Prostate gland (tissue), 2 donors: ENCODE results near the gene DAAM1. TPM values are rescaled to one million over a fixed set of nuclear protein-coding genes. Genes with fewer than 3 reads are reported as not detected.
A peak's percentile ranks its signal among the peaks of the same experiment; 100 is the strongest.

Experiments
- DNase-seq: peaks from one replicate; pipeline ENCODE4 v3.0.0-alpha.2; 2019; ENCODE audit warnings: low spot score
- H3K27ac ChIP-seq, 2 donors: fragments of 200-600 bp; sonication (generic); 2 replicates each; pipeline ENCODE4 v1.5.1; 2017 to 2019
- H3K27me3 ChIP-seq: fragments of 200-600 bp; sonication (generic); replicated peaks from 2 replicates; pipeline ENCODE4 v1.5.1; 2019; ENCODE audit not compliant: insufficient read depth
- H3K36me3 ChIP-seq, 2 donors: fragments of 200-600 bp; sonication (generic); 1 replicate in 1 of 2; 2 replicates in 1 of 2; pipeline versions ENCODE4 v1.5.1 to v1.8.1; 2017 to 2019
- H3K4me1 ChIP-seq: fragments of 200-600 bp; sonication (generic); replicated peaks from 2 replicates; pipeline ENCODE4 v1.5.1; 2019
- H3K4me3 ChIP-seq, 2 donors: fragments of 200-600 bp; sonication (generic); 2 replicates each; pipeline ENCODE4 v1.5.1; 2017 to 2019
- H3K9me3 ChIP-seq: fragments of 200-600 bp; sonication (generic); 2 replicates; pipeline ENCODE4 v1.5.1; 2017
- POLR2A ChIP-seq: fragments of 450-650 bp; IDR thresholded peaks from one replicate; pipeline ENCODE4 v1.6.1; 2016; ENCODE audit warnings: antibody characterized with exemption, mild to moderate bottlenecking
- POLR2AphosphoS5 ChIP-seq: sonication (generic); formaldehyde crosslinking; IDR thresholded peaks from one replicate; pipeline ENCODE4 v1.6.1; 2017; ENCODE audit warnings: antibody characterized with exemption
- WGBS: methylation state at CpG from one replicate; pipeline ENCODE4 v1.1.5; 2018; 5-methylcytosine and 5-hydroxymethylcytosine counted together
- intact Hi-C: fragments of 100-400 bp; cut with DNase I; formaldehyde crosslinking; loops from one replicate; pipeline ENCODE4 v1.14.2; 2022
- total RNA-seq, 2 donors: library from RNA; depleted of rRNA; stranded (reverse); fragments of >200 nt; gene quantifications; one replicate each; pipeline ENCODE4 v1.1.0, GENCODE V29; 2016
- TF ChIP-seq, protein P1 (sequence below), 4 experiments: fragments of 200-600 bp in 2 of 4; fragments of 450-650 bp in 2 of 4; sonication (generic) in 2 of 4; IDR thresholded peaks; 1 replicate in 3 of 4; 2 replicates in 1 of 4; pipeline ENCODE4 v1.5.1; 2016 to 2019; ENCODE audit warnings: antibody characterized with exemption in 4 of 4, mild to moderate bottlenecking in 2 of 4, moderate library complexity in 2 of 4

DAAM1 gene
- total RNA-seq, 2 donors from 2014 or later, result 35.4 to 58.3 TPM

DNA sequence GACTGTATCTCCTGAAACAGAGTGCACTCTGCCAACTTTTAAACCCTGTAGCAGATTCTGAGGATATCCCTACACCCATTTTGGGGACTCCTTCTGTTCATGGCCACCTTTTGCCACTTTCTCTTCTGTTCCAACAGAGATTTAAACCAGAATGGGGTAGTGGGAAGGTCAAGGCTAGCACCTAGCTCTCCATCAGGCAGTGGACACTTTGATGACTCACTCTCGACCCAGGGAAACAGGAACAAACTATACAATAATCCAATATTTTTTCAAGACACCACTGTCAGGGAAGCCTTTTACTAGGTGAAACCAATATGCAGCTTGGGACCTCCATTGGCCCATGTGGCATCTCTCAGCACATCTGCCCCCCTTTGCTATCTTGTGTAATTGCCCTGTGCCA is 103.6 kb downstream of the DAAM1 start:
- Histone ChIP-seq H3K9me3 (no peaks in the 10 kb centered on the region), H3K27me3 (no peaks in the 10 kb centered on the region), H3K4me1 (no peaks in the 10 kb centered on the region), H3K27ac (no peak overlapping the region), H3K36me3 (no peaks in the 10 kb centered on the region), H3K4me3 (no peak overlapping the region)
- no peak for DNase-seq
- intact Hi-C loops, result no loop called here
- no peak for TF ChIP-seq POLR2A
- TF ChIP-seq, protein P1, sequence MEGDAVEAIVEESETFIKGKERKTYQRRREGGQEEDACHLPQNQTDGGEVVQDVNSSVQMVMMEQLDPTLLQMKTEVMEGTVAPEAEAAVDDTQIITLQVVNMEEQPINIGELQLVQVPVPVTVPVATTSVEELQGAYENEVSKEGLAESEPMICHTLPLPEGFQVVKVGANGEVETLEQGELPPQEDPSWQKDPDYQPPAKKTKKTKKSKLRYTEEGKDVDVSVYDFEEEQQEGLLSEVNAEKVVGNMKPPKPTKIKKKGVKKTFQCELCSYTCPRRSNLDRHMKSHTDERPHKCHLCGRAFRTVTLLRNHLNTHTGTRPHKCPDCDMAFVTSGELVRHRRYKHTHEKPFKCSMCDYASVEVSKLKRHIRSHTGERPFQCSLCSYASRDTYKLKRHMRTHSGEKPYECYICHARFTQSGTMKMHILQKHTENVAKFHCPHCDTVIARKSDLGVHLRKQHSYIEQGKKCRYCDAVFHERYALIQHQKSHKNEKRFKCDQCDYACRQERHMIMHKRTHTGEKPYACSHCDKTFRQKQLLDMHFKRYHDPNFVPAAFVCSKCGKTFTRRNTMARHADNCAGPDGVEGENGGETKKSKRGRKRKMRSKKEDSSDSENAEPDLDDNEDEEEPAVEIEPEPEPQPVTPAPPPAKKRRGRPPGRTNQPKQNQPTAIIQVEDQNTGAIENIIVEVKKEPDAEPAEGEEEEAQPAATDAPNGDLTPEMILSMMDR (IDR thresholded peaks at IDR 0.05), result no peak
- no peak for TF ChIP-seq POLR2AphosphoS5
- 95% methylated on average over 1 of the region's 1 CpG for WGBS

DNA sequence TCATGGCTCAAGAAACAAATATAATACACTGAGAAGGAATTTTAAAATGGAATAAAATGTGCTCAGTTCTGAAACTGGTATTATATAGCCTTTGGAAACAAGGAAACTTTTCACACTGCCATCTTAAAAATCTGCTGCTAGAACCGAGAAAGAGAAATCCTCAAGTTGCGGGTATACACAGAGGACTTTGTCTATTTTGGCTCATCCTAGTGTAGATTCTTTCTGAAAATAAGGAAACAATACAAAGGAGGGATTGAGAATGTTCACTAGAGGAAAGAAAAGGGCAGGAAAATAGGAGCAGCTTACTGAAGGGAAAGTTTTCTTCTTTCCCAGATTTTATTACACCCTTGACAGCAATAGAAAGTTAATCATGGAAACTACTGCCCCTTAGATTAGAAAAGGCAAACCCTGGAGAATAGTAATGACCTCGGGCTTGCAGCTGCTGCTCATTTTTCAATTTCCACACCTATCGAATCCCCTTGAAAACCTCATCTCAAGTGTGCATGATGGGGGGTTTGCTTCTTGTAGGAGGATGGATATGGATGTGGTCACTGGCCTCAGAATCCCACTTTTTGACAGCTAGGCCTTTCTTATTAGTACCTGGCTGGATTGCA is 104.6 kb downstream of the DAAM1 start:
- H3K4me3 ChIP-seq, result no peak overlapping the region
- no peaks in the 10 kb centered on the region for H3K9me3 ChIP-seq
- H3K27me3 ChIP-seq, result no peaks in the 10 kb centered on the region
- TF ChIP-seq POLR2A (no peak), POLR2AphosphoS5 (no peak)
- TF ChIP-seq, protein P1 (IDR thresholded peaks at IDR 0.05), result no peak
- no peak for DNase-seq
- 83% methylated on average over 4 of the region's 4 CpGs for WGBS
- H3K4me1 ChIP-seq, result no peaks in the 10 kb centered on the region
- intact Hi-C loops, result no loop called here
- no peak overlapping the region for H3K27ac ChIP-seq
- H3K36me3 ChIP-seq, result no peaks in the 10 kb centered on the region

DNA sequence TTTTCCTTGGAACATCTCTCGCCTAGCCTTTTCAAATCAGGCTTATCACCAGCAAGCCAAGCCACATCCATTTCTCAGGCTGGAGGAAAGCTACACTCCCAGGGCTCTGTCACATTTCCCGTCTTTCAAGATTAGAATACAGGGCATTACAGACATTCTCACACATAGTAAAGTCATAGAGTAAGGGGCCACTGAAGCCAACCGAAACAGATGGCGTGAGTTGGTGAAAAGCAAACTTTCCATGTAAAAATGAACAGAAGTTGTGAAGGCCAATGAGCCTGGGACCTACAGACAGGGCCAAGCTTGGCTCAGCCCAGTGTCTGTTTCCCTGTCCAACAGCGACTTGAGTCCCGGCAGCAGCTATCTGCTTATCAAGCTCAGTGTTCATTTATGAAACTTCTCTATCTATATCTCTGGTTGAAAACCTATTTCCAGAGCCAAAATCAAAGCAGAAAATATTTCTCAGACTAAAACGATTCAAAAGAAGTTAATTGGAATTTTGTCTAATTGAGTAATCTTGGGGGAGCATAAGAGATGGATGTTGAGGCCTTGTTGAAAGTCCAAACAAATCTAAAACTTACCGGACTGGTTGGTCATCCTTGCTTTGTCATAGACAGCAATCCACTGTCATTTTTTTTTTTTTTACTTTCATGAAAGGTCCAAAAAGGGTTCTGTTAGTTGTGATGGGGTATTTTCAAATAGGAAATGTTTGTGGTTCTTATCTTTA is 105.6 kb downstream of the DAAM1 start:
- Histone ChIP-seq H3K4me3 (no peak overlapping the region), H3K27me3 (no peaks in the 10 kb centered on the region), H3K27ac (peak overlapping the region; percentile 8 to 25), H3K36me3 (no peaks in the 10 kb centered on the region), H3K4me1 (no peaks in the 10 kb centered on the region), H3K9me3 (no peaks in the 10 kb centered on the region)
- TF ChIP-seq, protein P1 (IDR thresholded peaks at IDR 0.05), result no peak
- intact Hi-C loops, result no loop called here
- WGBS, result 53% methylated on average over 8 of the region's 8 CpGs
- no peak for DNase-seq

DNA sequence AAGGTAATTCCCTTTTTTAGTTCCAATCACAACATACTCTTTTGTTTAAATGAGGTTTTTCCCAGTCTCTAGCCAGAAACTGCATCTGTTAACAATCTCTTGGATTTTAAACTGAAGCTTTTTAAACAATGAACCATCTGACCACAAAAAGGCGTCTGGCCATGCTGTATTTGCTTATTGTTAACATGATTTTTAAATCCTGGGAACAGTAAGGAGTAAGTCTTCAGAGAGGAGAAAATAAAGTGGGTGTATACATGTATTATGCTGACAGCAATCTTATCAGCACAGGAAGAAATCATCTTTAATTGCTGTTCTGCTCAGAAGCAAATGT is 106.2 kb downstream of the DAAM1 start:
- no peak for DNase-seq
- TF ChIP-seq, protein P1 (IDR thresholded peaks at IDR 0.05), result no peak
- TF ChIP-seq POLR2A (no peak), POLR2AphosphoS5 (no peak)
- Histone ChIP-seq H3K36me3 (no peaks in the 10 kb centered on the region), H3K27ac (peak overlapping the region; percentile 8 to 25), H3K4me1 (no peaks in the 10 kb centered on the region), H3K27me3 (no peaks in the 10 kb centered on the region), H3K4me3 (no peak overlapping the region), H3K9me3 (no peaks in the 10 kb centered on the region)
- intact Hi-C loops, result no loop called here
- 17% methylated on average over 1 of the region's 1 CpG for WGBS

DNA sequence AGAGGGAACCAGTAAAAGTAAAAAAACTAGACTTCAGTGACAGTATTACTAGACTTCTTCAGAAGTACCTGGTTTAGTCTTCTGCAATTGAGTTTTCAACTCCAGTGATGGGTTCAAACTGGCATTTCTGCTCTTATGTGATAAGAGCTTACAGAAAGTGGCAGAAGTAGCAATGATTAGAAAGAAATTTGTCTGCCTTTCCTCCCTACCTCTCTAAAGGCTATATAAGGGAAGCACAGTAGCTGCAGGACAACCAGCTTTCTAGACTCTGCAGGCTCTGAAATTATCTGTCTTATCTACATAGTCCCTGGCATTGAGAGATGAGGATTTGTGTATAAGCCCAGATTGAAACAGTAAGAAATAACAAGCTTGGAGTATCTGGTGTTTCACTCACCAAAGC is 107.5 kb downstream of the DAAM1 start:
- Histone ChIP-seq H3K27ac (no peak overlapping the region), H3K4me1 (no peaks in the 10 kb centered on the region), H3K36me3 (no peaks in the 10 kb centered on the region), H3K9me3 (no peaks in the 10 kb centered on the region), H3K27me3 (no peaks in the 10 kb centered on the region), H3K4me3 (no peak overlapping the region)
- no peak for DNase-seq
- TF ChIP-seq, protein P1 (IDR thresholded peaks at IDR 0.05), result no peak
- TF ChIP-seq POLR2AphosphoS5 (no peak), POLR2A (no peak)
- intact Hi-C loops, result no loop called here
